Body of pancreas (tissue), 4 donors: ENCODE data around the gene ELP2.

Experiments
- POLR2A ChIP-seq, 3 donors: fragments of 450-650 bp; IDR thresholded peaks; one replicate each; pipeline ENCODE4 v1.6.1; 2016; ENCODE audit warnings: antibody characterized with exemption in 3 of 3, mild to moderate bottlenecking in 2 of 3
- TF ChIP-seq, protein P1 (sequence below), 7 experiments: fragments of 450-650 bp in 4 of 7; fragments of 200-600 bp in 3 of 7; sonication (generic) in 3 of 7; IDR thresholded peaks; one replicate each; pipeline ENCODE4 v1.5.1; 2016 to 2019; ENCODE audit warnings: antibody characterized with exemption in 7 of 7

DNA sequence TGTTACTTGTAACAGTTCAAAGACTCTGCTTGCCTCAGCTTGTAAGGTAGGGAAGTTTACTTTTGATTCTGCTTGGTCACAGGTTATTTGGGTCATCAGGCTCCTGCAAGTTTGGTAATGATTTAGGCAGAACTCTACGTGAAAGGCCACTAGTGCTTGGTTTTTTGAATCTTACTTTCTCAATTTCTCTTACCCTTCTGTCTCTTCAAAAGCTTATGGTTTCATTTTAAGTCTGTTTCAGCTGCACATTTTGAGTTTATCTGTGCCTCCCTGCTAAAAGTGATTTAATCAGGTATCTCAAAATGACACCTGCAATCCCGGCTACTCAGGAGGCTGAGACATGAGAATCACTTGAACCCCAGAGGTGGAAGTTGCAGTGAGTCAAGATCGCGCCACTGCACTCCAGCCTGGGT is 31.3 kb downstream of the ELP2 start:
- TF ChIP-seq, protein P1, sequence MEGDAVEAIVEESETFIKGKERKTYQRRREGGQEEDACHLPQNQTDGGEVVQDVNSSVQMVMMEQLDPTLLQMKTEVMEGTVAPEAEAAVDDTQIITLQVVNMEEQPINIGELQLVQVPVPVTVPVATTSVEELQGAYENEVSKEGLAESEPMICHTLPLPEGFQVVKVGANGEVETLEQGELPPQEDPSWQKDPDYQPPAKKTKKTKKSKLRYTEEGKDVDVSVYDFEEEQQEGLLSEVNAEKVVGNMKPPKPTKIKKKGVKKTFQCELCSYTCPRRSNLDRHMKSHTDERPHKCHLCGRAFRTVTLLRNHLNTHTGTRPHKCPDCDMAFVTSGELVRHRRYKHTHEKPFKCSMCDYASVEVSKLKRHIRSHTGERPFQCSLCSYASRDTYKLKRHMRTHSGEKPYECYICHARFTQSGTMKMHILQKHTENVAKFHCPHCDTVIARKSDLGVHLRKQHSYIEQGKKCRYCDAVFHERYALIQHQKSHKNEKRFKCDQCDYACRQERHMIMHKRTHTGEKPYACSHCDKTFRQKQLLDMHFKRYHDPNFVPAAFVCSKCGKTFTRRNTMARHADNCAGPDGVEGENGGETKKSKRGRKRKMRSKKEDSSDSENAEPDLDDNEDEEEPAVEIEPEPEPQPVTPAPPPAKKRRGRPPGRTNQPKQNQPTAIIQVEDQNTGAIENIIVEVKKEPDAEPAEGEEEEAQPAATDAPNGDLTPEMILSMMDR (IDR thresholded peaks at IDR 0.05), result no peak
- TF ChIP-seq POLR2A (IDR thresholded peaks at IDR 0.05), result no peak
